HG03520 (cell line): Measurements from ENCODE around the gene SKP1.
A peak's percentile ranks its signal among the peaks of the same experiment; 100 is the strongest.
"Not testable (repeated sequence)": the region's sequence is repeated elsewhere in the genome, so short reads cannot be mapped to it uniquely, and the experiment has no call there.

Experiments used
- ATAC-seq: cut with Tn5 transposase; IDR thresholded peaks from one replicate; pipeline ENCODE4 v1.9.1; 2021; ENCODE audit warnings: mild to moderate bottlenecking, moderate library complexity; ENCODE audit not compliant: unreplicated experiment

The SKP1 gene

GRCh38 chr5:134176511-134177368 lies at the start of gene SKP1:
Gene SKP1 (minus strand): TSS chr5:134176950. CDS start chr5:134174022, 2,928 bp downstream.
- peak; percentile 71 for ATAC-seq

- ATAC-seq: peak; percentile 78
Measured at GRCh38 chr5:134225780-134226440, 49.2 kb upstream of the SKP1 start, which contains the start of gene PPP2CA. Gene PPP2CA (minus strand): TSS chr5:134226073. CDS start chr5:134225861, 212 bp downstream.

- peak; percentile 24 for ATAC-seq
Measured at GRCh38 chr5:134224888-134225779, 48.4 kb upstream of the SKP1 start.

GRCh38 chr5:134223406-134224248 lies 46.9 kb upstream of the SKP1 start:
- ATAC-seq: no peak

- not testable (repeated sequence) for ATAC-seq
Measured at GRCh38 chr5:134221690-134222089, 44.9 kb upstream of the SKP1 start.

- no peak for ATAC-seq
Measured at GRCh38 chr5:134215757-134216156, 39.0 kb upstream of the SKP1 start.

GRCh38 chr5:134211263-134212031 lies 34.7 kb upstream of the SKP1 start:
- not testable (repeated sequence) for ATAC-seq

- no peak for ATAC-seq
Measured at GRCh38 chr5:134209477-134210245, 32.9 kb upstream of the SKP1 start.

GRCh38 chr5:134207696-134208095 lies 30.9 kb upstream of the SKP1 start:
- no peak for ATAC-seq

GRCh38 chr5:134206627-134207160 lies 29.9 kb upstream of the SKP1 start:
- ATAC-seq: no peak

- ATAC-seq: no peak
Measured at GRCh38 chr5:134204575-134204974, 27.8 kb upstream of the SKP1 start.

GRCh38 chr5:134203630-134204029 lies 26.9 kb upstream of the SKP1 start:
- ATAC-seq: no peak

GRCh38 chr5:134195666-134196065 lies 18.9 kb upstream of the SKP1 start:
- ATAC-seq: no peak

- no peak for ATAC-seq
Measured at GRCh38 chr5:134189031-134189430, 12.3 kb upstream of the SKP1 start.

GRCh38 chr5:134188092-134188491 lies 11.3 kb upstream of the SKP1 start:
- no peak for ATAC-seq

GRCh38 chr5:134184155-134185135 lies 7.7 kb upstream of the SKP1 start:
- ATAC-seq: peak; percentile 53

- no peak for ATAC-seq
Measured at GRCh38 chr5:134183481-134183880, 6.7 kb upstream of the SKP1 start.
